ENCODE data around the gene BRIP1. TPM values are rescaled to one million over a fixed set of nuclear protein-coding genes. Genes with fewer than 3 reads are reported as not detected.

The BRIP1 gene
- total RNA-seq, 1 donor from 2014 or later, result 66.4 TPM

- no peak overlapping the region for H3K4me2 ChIP-seq
Measured at GRCh38 chr17:61806081-61806828, 57.1 kb downstream of the BRIP1 start.

GRCh38 chr17:61805399-61805798 lies 57.9 kb downstream of the BRIP1 start:
- Mint-ChIP-seq H3K4me1 (peaks cover 7% of the 10 kb centered on the region), H3K36me3 (peaks cover 4% of the 10 kb centered on the region), H3K27me3 (ENCODE audit: insufficient read depth, low read depth) (no peaks in the 10 kb centered on the region), H3K4me3 (no peak overlapping the region), H3K9me3 (no peaks in the 10 kb centered on the region), H3K27ac (no peak overlapping the region)
- no peak overlapping the region for H3K9ac ChIP-seq
- no peak overlapping the region for H2AFZ ChIP-seq (replicated peaks)
- no peaks in the 10 kb centered on the region for H3K4me1 ChIP-seq
- H3K4me3 ChIP-seq, result no peak overlapping the region
- peaks cover 7% of the 10 kb centered on the region for H3K36me3 ChIP-seq
- no peak overlapping the region for H3K27ac ChIP-seq
- H3F3A ChIP-seq (ENCODE audit: low read depth), result no peaks in the 10 kb centered on the region
- H3K79me2 ChIP-seq (ENCODE audit: low read depth), result no peaks in the 10 kb centered on the region
- TF ChIP-seq CTCF (IDR thresholded peaks at IDR 0.05) (no peak), EZH2 (IDR thresholded peaks at IDR 0.05) (no peak), EZH2phosphoT487 (IDR thresholded peaks at IDR 0.05) (no peak)
- no peak for DNase-seq (ENCODE audit: low spot score)
- H4K20me1 ChIP-seq (ENCODE audit: low read depth), result no peaks in the 10 kb centered on the region
- H3K27me3 ChIP-seq, result no peaks in the 10 kb centered on the region
- no peaks in the 10 kb centered on the region for H3K9me3 ChIP-seq (ENCODE audit: low read depth)
- H3K4me2 ChIP-seq, result no peak overlapping the region

More at GRCh38 chr17:61806081-61806828, 57.1 kb downstream of the BRIP1 start:
- Histone ChIP-seq H3K9ac (no peak overlapping the region), H3K4me3 (no peak overlapping the region), H3K27me3 (no peaks in the 10 kb centered on the region), H2AFZ (replicated peaks) (no peak overlapping the region), H3K4me1 (no peaks in the 10 kb centered on the region), H3K36me3 (peaks cover 11% of the 10 kb centered on the region), H3K9me3 (ENCODE audit: low read depth) (no peaks in the 10 kb centered on the region), H3K27ac (no peak overlapping the region), H3F3A (ENCODE audit: low read depth) (no peaks in the 10 kb centered on the region), H3K79me2 (ENCODE audit: low read depth) (no peaks in the 10 kb centered on the region), H4K20me1 (ENCODE audit: low read depth) (no peaks in the 10 kb centered on the region)
- DNase-seq (ENCODE audit: low spot score), result no peak
- Mint-ChIP-seq H3K4me3 (no peak overlapping the region), H3K27ac (no peak overlapping the region), H3K36me3 (peaks cover 4% of the 10 kb centered on the region), H3K4me1 (peaks cover 7% of the 10 kb centered on the region), H3K27me3 (ENCODE audit: insufficient read depth, low read depth) (no peaks in the 10 kb centered on the region), H3K9me3 (no peaks in the 10 kb centered on the region)
- no peak for TF ChIP-seq CTCF (IDR thresholded peaks at IDR 0.05)
- TF ChIP-seq EZH2phosphoT487 (IDR thresholded peaks at IDR 0.05), result no peak
- TF ChIP-seq EZH2 (IDR thresholded peaks at IDR 0.05), result no peak

- TF ChIP-seq EZH2phosphoT487 (IDR thresholded peaks at IDR 0.05) (no peak), EZH2 (IDR thresholded peaks at IDR 0.05) (no peak), CTCF (IDR thresholded peaks at IDR 0.05) (no peak)
- H3F3A ChIP-seq (ENCODE audit: low read depth), result no peaks in the 10 kb centered on the region
- no peaks in the 10 kb centered on the region for H3K4me1 ChIP-seq
- no peaks in the 10 kb centered on the region for H3K27me3 Mint-ChIP-seq (ENCODE audit: insufficient read depth, low read depth)
- H3K36me3 Mint-ChIP-seq, result peaks cover 7% of the 10 kb centered on the region
- H3K36me3 ChIP-seq, result peaks cover 7% of the 10 kb centered on the region
- no peak overlapping the region for H3K9ac ChIP-seq
- no peak overlapping the region for H3K27ac Mint-ChIP-seq
- H3K79me2 ChIP-seq (ENCODE audit: low read depth), result no peaks in the 10 kb centered on the region
- no peaks in the 10 kb centered on the region for H3K27me3 ChIP-seq
- H3K4me1 Mint-ChIP-seq, result peaks cover 2% of the 10 kb centered on the region
- H4K20me1 ChIP-seq (ENCODE audit: low read depth), result no peaks in the 10 kb centered on the region
- H3K9me3 Mint-ChIP-seq, result no peaks in the 10 kb centered on the region
- H3K4me3 ChIP-seq, result no peak overlapping the region
- H2AFZ ChIP-seq (replicated peaks), result no peak overlapping the region
- DNase-seq (ENCODE audit: low spot score), result no peak
- H3K4me2 ChIP-seq, result no peak overlapping the region
- H3K9me3 ChIP-seq (ENCODE audit: low read depth), result no peaks in the 10 kb centered on the region
- no peak overlapping the region for H3K27ac ChIP-seq
- H3K4me3 Mint-ChIP-seq, result no peak overlapping the region
Measured at GRCh38 chr17:61803796-61804195, 59.5 kb downstream of the BRIP1 start.
